Measurements from ENCODE around the gene RNU6-7.

DNA sequence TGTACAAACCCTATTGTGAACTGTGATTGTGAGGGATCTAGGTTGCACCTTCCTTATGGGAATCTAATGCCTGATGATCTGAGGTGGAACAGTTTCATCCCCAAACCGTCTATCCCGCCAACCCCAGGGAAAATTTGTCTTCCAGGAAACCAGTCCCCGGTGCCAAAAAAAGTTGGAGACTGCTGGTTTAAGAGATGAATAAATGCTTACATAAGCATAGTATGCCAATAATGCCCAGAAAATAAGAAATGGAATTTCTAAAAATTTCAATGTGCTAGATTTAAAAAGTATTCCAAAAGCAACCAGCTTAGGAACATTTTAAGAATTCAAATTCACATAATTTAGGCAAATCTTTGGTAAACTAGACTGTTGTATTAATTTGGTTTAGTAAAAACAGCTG is 6.6 kb downstream of the RNU6-7 start:
- TF ChIP-seq, protein P1, sequence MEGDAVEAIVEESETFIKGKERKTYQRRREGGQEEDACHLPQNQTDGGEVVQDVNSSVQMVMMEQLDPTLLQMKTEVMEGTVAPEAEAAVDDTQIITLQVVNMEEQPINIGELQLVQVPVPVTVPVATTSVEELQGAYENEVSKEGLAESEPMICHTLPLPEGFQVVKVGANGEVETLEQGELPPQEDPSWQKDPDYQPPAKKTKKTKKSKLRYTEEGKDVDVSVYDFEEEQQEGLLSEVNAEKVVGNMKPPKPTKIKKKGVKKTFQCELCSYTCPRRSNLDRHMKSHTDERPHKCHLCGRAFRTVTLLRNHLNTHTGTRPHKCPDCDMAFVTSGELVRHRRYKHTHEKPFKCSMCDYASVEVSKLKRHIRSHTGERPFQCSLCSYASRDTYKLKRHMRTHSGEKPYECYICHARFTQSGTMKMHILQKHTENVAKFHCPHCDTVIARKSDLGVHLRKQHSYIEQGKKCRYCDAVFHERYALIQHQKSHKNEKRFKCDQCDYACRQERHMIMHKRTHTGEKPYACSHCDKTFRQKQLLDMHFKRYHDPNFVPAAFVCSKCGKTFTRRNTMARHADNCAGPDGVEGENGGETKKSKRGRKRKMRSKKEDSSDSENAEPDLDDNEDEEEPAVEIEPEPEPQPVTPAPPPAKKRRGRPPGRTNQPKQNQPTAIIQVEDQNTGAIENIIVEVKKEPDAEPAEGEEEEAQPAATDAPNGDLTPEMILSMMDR (IDR thresholded peaks at IDR 0.05): no peak
- no peak for TF ChIP-seq POLR2A (IDR thresholded peaks at IDR 0.05)

Measured in heart left ventricle (tissue), 13 donors.